Measurements from ENCODE around the gene CALML3. TPM values are rescaled to one million over a fixed set of nuclear protein-coding genes. Genes with fewer than 3 reads are reported as not detected.

The CALML3 gene
- total RNA-seq, 4 donors from 2014 or later, result not detected

DNA sequence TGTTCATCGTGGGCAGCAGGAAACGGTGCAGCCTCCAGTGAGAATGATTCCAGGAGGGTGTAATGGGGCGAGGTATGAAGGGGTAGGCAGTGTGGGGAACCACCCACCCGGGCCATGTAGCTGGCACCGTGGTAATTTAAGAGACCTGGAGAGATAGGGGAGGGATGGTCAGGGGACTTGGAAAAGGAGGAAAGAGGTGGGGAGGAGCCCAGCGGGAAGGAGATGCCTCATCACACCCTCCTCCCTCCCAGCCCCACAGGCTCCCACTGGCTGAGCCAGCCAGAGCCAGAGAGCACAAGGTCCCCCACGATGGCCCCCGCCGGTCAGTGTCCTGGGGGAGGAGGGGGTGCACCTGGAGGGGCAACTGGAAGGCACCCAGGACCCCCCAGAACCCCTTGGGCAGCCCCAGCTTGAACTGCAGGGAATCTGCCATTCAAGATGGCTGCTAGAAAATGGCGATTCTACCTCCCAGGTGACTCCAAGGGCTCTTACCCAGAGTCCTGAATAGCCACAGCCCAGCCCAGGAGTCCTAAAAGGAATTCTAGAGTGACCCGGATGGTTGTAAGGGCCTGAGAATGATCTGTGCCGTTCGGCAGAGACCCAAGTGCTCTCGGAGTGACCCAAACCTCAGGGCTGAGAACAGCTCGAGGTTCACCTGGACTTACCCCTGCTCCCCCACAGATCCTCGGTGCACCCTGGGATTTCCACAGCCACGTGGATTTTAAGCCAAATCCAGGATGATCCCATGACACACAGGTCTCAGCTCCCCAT, 28.8 kb downstream of the CALML3 start:
- TF ChIP-seq CTCF (IDR thresholded peaks at IDR 0.05; ENCODE audit: low read depth), result no peak

DNA sequence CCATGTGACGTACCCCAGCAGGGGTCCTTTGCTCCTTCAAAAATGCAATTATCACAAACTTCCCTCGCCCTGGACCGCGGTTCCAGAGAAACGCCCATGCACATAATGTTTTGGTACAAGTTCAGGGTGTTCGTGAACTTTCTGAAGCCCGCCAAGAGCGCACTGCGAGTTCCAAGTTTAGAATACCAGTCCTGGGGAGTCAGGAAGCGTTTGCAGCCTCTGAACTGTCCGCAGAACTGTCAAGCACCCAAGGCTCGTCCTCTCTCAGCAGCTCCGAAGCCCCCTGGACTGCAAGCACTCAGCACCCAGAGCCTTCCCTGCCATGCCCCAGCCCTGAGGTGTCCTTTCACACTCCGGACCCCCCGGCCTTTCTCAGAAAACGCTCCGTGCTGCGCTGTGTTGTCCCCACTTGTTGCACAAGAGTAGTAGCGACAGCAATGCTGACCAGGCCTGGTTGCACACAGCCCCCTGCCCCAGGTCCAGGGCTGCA, 30.3 kb downstream of the CALML3 start:
- TF ChIP-seq CTCF (IDR thresholded peaks at IDR 0.05; ENCODE audit: low read depth), result no peak

DNA sequence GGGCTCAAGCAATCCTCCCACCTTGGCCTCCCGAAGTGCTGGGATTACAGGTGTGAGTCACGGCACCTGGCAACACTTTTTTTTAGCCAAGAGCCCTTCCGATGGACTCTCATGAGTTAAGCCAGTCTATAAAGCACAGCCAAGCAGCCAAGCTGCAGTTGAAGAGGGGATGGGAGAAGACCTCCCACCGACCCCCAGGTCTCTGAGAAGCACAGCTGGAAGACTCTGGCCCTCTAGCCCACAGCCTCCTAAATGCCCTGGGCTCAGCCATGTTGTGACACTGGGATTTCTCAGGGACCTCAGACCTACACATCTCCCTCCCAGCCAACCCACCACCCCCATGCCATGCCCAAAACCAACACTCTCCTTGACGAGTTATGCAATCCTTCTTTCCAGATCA, 31.1 kb downstream of the CALML3 start:
- TF ChIP-seq CTCF (IDR thresholded peaks at IDR 0.05; ENCODE audit: low read depth), result no peak

- no peak for TF ChIP-seq CTCF (IDR thresholded peaks at IDR 0.05; ENCODE audit: low read depth)
Observed at GRCh38 chr10:5556576-5556975, 31.8 kb downstream of the CALML3 start.

DNA sequence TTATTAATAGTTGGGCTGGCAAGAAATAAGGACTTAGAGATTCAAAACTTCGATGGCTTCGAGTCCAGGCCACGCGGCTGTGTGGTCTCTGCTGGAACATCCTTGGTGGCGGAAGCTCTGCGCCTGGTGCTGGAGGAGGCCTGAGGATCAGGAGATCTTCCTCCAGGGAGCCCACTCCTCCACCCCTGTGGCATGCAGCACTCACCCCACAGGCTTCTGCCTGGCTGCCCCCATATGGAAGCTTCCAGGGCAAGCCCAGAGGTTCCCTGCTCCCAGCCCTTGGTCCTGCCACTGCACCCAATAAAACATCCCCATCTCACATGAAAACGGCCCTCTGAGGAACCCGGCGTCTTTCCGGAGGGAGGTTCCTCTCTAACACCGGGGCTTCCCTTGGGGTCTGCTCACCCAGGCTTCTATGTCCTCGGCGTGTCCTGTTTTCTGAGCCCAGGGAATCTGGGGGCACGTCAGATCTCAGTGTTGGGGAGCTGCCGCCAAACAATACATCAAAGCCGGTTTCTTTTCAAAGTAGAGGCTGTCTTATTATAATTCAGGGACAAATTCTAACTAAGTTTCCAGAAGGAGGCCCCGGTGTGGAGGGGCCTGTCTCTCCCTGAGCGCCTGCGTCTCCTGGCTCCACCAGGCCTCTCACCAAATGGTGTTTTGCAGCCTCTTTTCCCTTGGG, 32.4 kb downstream of the CALML3 start:
- TF ChIP-seq CTCF (IDR thresholded peaks at IDR 0.05; ENCODE audit: low read depth), result no peak

DNA sequence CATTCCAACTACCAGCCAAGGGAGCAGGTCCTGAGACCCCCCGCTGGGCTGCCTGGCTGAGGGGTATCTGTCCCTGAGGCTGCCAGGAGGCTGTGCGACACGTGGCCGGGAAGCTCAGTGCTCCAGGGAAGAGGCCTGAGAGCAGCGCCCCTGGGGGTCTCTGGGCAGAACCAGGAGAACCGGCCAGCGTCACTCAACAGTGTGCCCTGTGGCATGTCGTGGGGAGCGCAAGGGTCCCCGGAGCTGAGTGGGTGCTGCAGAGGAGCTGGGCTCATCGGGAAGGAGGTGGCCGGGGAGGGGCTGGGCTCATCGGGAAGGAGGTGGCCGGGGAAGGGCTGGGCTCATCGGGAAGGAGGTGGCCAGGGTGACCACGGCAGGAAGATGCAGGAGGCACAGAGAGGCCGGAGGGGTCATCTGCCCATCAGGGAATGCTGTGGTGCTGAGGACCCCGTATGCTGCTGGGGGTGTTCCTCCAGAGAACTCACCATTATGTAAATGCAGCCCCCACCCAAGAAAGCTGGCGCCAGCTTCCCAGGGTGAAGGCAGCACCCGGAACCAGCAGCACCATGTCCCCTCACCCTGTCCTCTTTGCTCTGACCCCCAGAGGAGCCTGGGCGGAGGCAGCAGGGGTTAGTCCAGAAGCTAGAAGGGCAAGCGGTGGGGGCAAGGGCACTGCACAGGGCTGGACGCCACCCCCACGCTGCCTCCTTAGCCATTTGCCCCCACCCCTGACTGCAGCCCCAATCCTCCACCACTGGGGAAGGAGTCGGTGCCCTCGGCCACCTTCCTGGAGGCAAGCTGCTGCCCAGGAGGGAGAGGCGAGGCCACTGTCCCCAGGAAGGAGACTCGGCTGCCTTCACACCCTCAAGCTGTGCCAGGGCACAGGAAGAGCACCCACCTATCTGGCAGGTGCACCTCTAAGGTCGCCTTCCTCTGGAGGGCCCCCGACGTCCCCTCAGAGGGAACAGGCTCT, 33.3 kb downstream of the CALML3 start:
- no peak for TF ChIP-seq CTCF (IDR thresholded peaks at IDR 0.05; ENCODE audit: low read depth)

Data from subcutaneous adipose tissue (tissue), 4 donors.